GM13977 (cell line): ENCODE results near the gene CCDC191.

ENCODE experiments used
- DNase-seq: peaks from one replicate; pipeline ENCODE4 v3.0.0; 2012; ENCODE audit warnings: low spot score
- in situ Hi-C: fragments of 300-500 bp; cut with MboI; formaldehyde crosslinking; loops from one replicate; pipeline ENCODE4 v1.12.0; 2022; ENCODE audit warnings: low sequenced_read_pairs, low pct_unique_long_range_greater_than_20kb, mixed read lengths, inconsistent platforms; ENCODE audit not compliant: unreplicated experiment
- TF ChIP-seq, protein P1 (sequence below): IDR thresholded peaks from 2 replicates; pipeline ENCODE4 v1.5.1; 2012; ENCODE audit warnings: mild to moderate bottlenecking, control low read depth; ENCODE audit not compliant: insufficient read depth; ENCODE audit errors: extremely low read depth, missing control alignments

The CCDC191 gene

DNA sequence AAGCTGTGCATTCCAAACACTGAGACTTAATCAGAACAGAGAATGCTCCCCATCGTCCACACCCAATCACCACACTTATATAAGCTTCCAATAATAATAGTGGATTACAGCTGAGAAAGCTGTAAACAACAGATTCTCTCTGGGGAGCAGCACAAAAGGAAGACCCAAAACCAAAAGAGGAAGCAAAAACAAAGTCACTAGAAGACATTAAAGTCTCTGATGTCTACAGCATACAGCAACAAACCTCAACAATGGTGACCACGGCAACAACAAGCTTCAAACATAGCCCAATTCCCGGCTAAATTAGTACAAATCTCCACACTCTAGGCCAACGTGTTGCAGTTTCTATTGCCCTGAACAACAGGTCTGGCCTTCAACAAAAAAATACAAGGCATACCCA is 70.8 kb downstream of the CCDC191 start:
- peak; percentile 10 for DNase-seq
- in situ Hi-C loops: no loop called here
- TF ChIP-seq, protein P1, sequence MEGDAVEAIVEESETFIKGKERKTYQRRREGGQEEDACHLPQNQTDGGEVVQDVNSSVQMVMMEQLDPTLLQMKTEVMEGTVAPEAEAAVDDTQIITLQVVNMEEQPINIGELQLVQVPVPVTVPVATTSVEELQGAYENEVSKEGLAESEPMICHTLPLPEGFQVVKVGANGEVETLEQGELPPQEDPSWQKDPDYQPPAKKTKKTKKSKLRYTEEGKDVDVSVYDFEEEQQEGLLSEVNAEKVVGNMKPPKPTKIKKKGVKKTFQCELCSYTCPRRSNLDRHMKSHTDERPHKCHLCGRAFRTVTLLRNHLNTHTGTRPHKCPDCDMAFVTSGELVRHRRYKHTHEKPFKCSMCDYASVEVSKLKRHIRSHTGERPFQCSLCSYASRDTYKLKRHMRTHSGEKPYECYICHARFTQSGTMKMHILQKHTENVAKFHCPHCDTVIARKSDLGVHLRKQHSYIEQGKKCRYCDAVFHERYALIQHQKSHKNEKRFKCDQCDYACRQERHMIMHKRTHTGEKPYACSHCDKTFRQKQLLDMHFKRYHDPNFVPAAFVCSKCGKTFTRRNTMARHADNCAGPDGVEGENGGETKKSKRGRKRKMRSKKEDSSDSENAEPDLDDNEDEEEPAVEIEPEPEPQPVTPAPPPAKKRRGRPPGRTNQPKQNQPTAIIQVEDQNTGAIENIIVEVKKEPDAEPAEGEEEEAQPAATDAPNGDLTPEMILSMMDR: no peak

DNA sequence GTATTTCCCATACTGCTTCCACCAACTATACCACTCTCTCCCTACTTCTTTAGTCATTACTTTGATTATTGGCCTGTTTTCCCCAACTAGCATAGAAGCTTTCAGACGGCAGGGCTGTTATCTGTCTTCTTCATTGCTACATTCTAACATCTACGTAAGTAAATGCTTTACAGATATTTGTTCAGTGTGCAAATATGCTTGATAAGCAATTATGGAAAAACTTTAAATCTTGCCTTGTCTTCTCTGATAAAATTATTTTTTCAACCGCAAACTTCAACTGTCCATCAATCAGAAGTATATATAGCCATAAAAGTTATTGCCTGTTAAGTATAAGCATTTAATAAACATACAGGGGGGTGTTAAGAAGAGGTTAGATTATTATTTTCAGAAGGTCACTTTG is 72.8 kb downstream of the CCDC191 start:
- no peak for DNase-seq
- in situ Hi-C loops: no loop called here
- TF ChIP-seq, protein P1: no peak

- no peak for DNase-seq
- TF ChIP-seq, protein P1: no peak
- in situ Hi-C loops: no loop called here
Measured at GRCh38 chr3:113981803-113982202, 74.5 kb downstream of the CCDC191 start.

- in situ Hi-C loops: no loop called here
- TF ChIP-seq, protein P1: no peak
- DNase-seq: no peak
Measured at GRCh38 chr3:113979916-113980315, 76.4 kb downstream of the CCDC191 start.

- in situ Hi-C loops: no loop called here
Measured at GRCh38 chr3:113977822-113978221, 78.5 kb downstream of the CCDC191 start.

DNA sequence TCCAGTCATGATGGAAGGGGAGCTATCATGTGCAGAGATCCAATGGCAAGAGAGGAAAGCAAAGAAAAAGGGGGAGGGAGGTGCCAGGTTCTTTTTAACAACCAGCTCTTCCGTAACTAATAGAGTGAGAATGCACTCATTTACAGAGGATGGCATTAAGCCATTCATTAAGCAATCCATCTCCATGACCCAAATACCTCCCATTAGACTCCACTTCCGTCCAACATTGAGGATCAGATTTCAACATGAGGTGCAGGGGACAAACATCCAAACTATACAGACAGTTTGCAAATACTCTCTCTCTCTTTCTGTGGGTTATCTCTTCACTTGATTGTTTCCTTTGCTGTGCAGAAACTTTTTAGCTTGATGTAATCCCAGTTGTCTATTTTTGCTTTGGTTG is 87.3 kb downstream of the CCDC191 start:
- TF ChIP-seq, protein P1: no peak
- no peak for DNase-seq
- in situ Hi-C loops: no loop called here

More at GRCh38 chr3:113977822-113978221, 78.5 kb downstream of the CCDC191 start:
- DNase-seq: no peak
- TF ChIP-seq, protein P1: no peak

GRCh38 chr3:113966172-113966571 is 90.2 kb downstream of the CCDC191 start:
- TF ChIP-seq, protein P1: no peak
- DNase-seq: no peak
- in situ Hi-C loops: no loop called here
